Naive thymus-derived CD8-positive, alpha-beta T cell (primary cell): ENCODE data around the gene CYP2A6. TPM values are rescaled to one million over a fixed set of nuclear protein-coding genes. Genes with fewer than 3 reads are reported as not detected.
"Not testable (repeated sequence)": the region's sequence is repeated elsewhere in the genome, so short reads cannot be mapped to it uniquely, and the experiment has no call there.

Experiments
- ATAC-seq, 2 donors: fragments of 150-1000 bp; cut with Tn5 transposase in 1 of 2; sonication (Bioruptor Pico), chemical (Tn5 transposase) in 1 of 2; 1 replicate in 1 of 2; 2 replicates in 1 of 2; pipeline ENCODE4 v1.10.0; 2021; ENCODE audit warnings: mild to moderate bottlenecking in 2 of 2, moderate library complexity in 2 of 2
- POLR2A ChIA-PET: fragments of 350-600 bp; sonication (Branson Sonifier 250); formaldehyde crosslinking; loops from one replicate; lab custom pipeline; 2021; ENCODE audit warnings: antibody characterized with exemption; lab: Charles Lee
- DNase-seq, 10 donors: peaks; one replicate each; pipeline versions ENCODE4 v3.0.0 to v3.0.0-alpha.2; 2020 to 2022
- H3K27ac Mint-ChIP-seq, 10 donors: one replicate each; pipeline ENCODE4 v1.8.0; 2020 to 2022; ENCODE audit warnings: mild to moderate bottlenecking in 10 of 10, mixed read lengths in 10 of 10, moderate library complexity in 4 of 10, inconsistent platforms in 1 of 10
- H3K27me3 Mint-ChIP-seq, 5 donors: one replicate each; pipeline ENCODE4 v1.8.0; 2021 to 2022; ENCODE audit warnings: mixed read lengths in 5 of 5
- H3K36me3 Mint-ChIP-seq, 3 donors: one replicate each; pipeline ENCODE4 v1.8.0; 2020 to 2022; ENCODE audit warnings: mixed read lengths in 3 of 3, mild to moderate bottlenecking in 2 of 3, inconsistent platforms in 1 of 3
- H3K4me1 Mint-ChIP-seq, 4 donors: one replicate each; pipeline ENCODE4 v1.8.0; 2021 to 2022; ENCODE audit warnings: mixed read lengths in 4 of 4
- H3K4me3 Mint-ChIP-seq, 10 donors: one replicate each; pipeline ENCODE4 v1.8.0; 2020 to 2022; ENCODE audit warnings: mild to moderate bottlenecking in 10 of 10, mixed read lengths in 10 of 10, moderate library complexity in 6 of 10, inconsistent platforms in 1 of 10
- H3K9me3 Mint-ChIP-seq, 9 donors: one replicate each; pipeline ENCODE4 v1.8.0; 2020 to 2022; ENCODE audit warnings: mixed read lengths in 9 of 9, mild to moderate bottlenecking in 3 of 9, inconsistent platforms in 1 of 9, moderate library complexity in 1 of 9
- polyA plus RNA-seq, 3 donors: library from polyadenylated mRNA; unstranded; fragments of 300-500 nt; fragmentation: Illumina TruSeq; gene quantifications; one replicate each; pipeline ENCODE4 v1.2.3, GENCODE V29; 2021
- total RNA-seq, 8 experiments: library from RNA in 2 of 8; stranded (reverse) in 2 of 8; gene quantifications; one replicate each; pipeline ENCODE4 v1.2.3 and lab custom pipeline; 2021 to 2026

CYP2A6 gene
- total and polyA plus RNA-seq, 5 experiments from 2014 or later: not detected

GRCh38 chr19:40873873-40874272 lies 23.6 kb upstream of the CYP2A6 start:
- not testable (repeated sequence) for H3K9me3 Mint-ChIP-seq, DNase-seq, ATAC-seq, H3K4me3 Mint-ChIP-seq, H3K36me3 Mint-ChIP-seq
- Mint-ChIP-seq H3K27me3 (peaks cover 6 to 28% (median 13%) of the 10 kb centered on the region in 5 donors), H3K27ac (peak overlapping the region in 1 of 10 donors; percentile 15), H3K4me1 (peaks cover 11 to 20% (median 15%) of the 10 kb centered on the region in 4 donors)
- POLR2A ChIA-PET: interaction anchor here (0.6 kb wide), 1 partner anchor 14 kb away, joined by 5 read pairs; no protein-coding TSS in a partner anchor

GRCh38 chr19:40872209-40872608 lies 22.0 kb upstream of the CYP2A6 start:
- no peak for ATAC-seq
- H3K9me3 Mint-ChIP-seq: peaks cover 0 to 4% (median 0%) of the 10 kb centered on the region in 9 donors

GRCh38 chr19:40867701-40868100 lies 17.5 kb upstream of the CYP2A6 start:
- H3K27ac Mint-ChIP-seq: peak overlapping the region in 1 of 10 donors; percentile 57
- no peak for DNase-seq
- ATAC-seq: no peak
- H3K9me3 Mint-ChIP-seq: peaks cover 0 to 4% (median 0%) of the 10 kb centered on the region in 9 donors
- POLR2A ChIA-PET: interaction anchor here (0.8 kb wide), 1 partner anchor 19 kb away, joined by 3 read pairs; no protein-coding TSS in a partner anchor
- no peak overlapping the region for H3K4me3 Mint-ChIP-seq
- peaks cover 0 to 21% (median 0%) of the 10 kb centered on the region in 5 donors for H3K27me3 Mint-ChIP-seq
- peaks cover 0 to 2% (median 0%) of the 10 kb centered on the region in 3 donors for H3K36me3 Mint-ChIP-seq
- no peaks in the 10 kb centered on the region for H3K4me1 Mint-ChIP-seq

More at GRCh38 chr19:40872209-40872608, 22.0 kb upstream of the CYP2A6 start:
- POLR2A ChIA-PET: no interaction called here
- peaks cover 0 to 2% (median 0%) of the 10 kb centered on the region in 3 donors for H3K36me3 Mint-ChIP-seq
- peaks cover 1 to 25% (median 7%) of the 10 kb centered on the region in 5 donors for H3K27me3 Mint-ChIP-seq
- H3K27ac Mint-ChIP-seq: no peak overlapping the region
- H3K4me3 Mint-ChIP-seq: no peak overlapping the region
- peaks cover 10 to 20% (median 15%) of the 10 kb centered on the region in 4 donors for H3K4me1 Mint-ChIP-seq
- no peak for DNase-seq

GRCh38 chr19:40864739-40865496 lies 14.7 kb upstream of the CYP2A6 start:
- DNase-seq, H3K9me3 Mint-ChIP-seq, H3K36me3 Mint-ChIP-seq, POLR2A ChIA-PET, H3K4me1 Mint-ChIP-seq, ATAC-seq, H3K4me3 Mint-ChIP-seq: not testable (repeated sequence)
- Mint-ChIP-seq H3K27ac (peak overlapping the region in 1 of 10 donors; percentile 29), H3K27me3 (peaks cover 0 to 14% (median 4%) of the 10 kb centered on the region in 5 donors)

GRCh38 chr19:40862785-40863184 lies 12.5 kb upstream of the CYP2A6 start:
- Mint-ChIP-seq H3K4me3 (no peak overlapping the region), H3K27ac (no peak overlapping the region), H3K36me3 (no peaks in the 10 kb centered on the region), H3K9me3 (no peaks in the 10 kb centered on the region), H3K4me1 (no peaks in the 10 kb centered on the region), H3K27me3 (peaks cover 0 to 13% (median 4%) of the 10 kb centered on the region in 5 donors)
- POLR2A ChIA-PET: no interaction called here
- DNase-seq (no peak), ATAC-seq (no peak)

- POLR2A ChIA-PET: no interaction called here
- H3K36me3 Mint-ChIP-seq: no peaks in the 10 kb centered on the region
- H3K27me3 Mint-ChIP-seq: peaks cover 0 to 11% (median 4%) of the 10 kb centered on the region in 5 donors
- no peak for DNase-seq
- H3K27ac Mint-ChIP-seq: no peak overlapping the region
- H3K9me3 Mint-ChIP-seq: no peaks in the 10 kb centered on the region
- no peak for ATAC-seq
- no peaks in the 10 kb centered on the region for H3K4me1 Mint-ChIP-seq
- no peak overlapping the region for H3K4me3 Mint-ChIP-seq
These were observed 12.1 kb upstream of the CYP2A6 start for GRCh38 chr19:40862333-40862732.

GRCh38 chr19:40858109-40858508 lies 7.9 kb upstream of the CYP2A6 start:
- Mint-ChIP-seq H3K27me3 (peaks cover 0 to 6% (median 4%) of the 10 kb centered on the region in 5 donors), H3K36me3 (no peaks in the 10 kb centered on the region), H3K4me3 (no peak overlapping the region), H3K9me3 (no peaks in the 10 kb centered on the region), H3K4me1 (no peaks in the 10 kb centered on the region), H3K27ac (peak overlapping the region in 1 of 10 donors; percentile 60)
- DNase-seq (no peak), ATAC-seq (no peak)
- POLR2A ChIA-PET: no interaction called here

GRCh38 chr19:40852467-40853152 lies 2.4 kb upstream of the CYP2A6 start:
- peaks cover 12 to 20% (median 12%) of the 10 kb centered on the region in 4 donors for H3K4me1 Mint-ChIP-seq
- POLR2A ChIA-PET, H3K4me3 Mint-ChIP-seq, DNase-seq, H3K9me3 Mint-ChIP-seq, H3K27ac Mint-ChIP-seq, H3K36me3 Mint-ChIP-seq, ATAC-seq: not testable (repeated sequence)
- peaks cover 4 to 28% (median 19%) of the 10 kb centered on the region in 5 donors for H3K27me3 Mint-ChIP-seq

- H3K9me3 Mint-ChIP-seq, H3K36me3 Mint-ChIP-seq, POLR2A ChIA-PET, ATAC-seq, DNase-seq: not testable (repeated sequence)
- Mint-ChIP-seq H3K27me3 (peaks cover 4 to 32% (median 26%) of the 10 kb centered on the region in 5 donors), H3K4me3 (peak overlapping the region in 1 of 10 donors; percentile 57), H3K27ac (peak overlapping the region in 7 of 10 donors; percentile 1 to 97 (median 52)), H3K4me1 (peaks cover 27 to 51% (median 34%) of the 10 kb centered on the region in 4 donors)
These were observed 3.5 kb downstream of the CYP2A6 start for GRCh38 chr19:40846722-40847121.

- Mint-ChIP-seq H3K4me3 (peak overlapping the region; percentile 50 to 84 (median 75)), H3K27ac (peak overlapping the region; percentile 76 to 99 (median 94)), H3K4me1 (peaks cover 19 to 42% (median 28%) of the 10 kb centered on the region in 4 donors), H3K27me3 (peaks cover 0 to 17% (median 13%) of the 10 kb centered on the region in 5 donors)
- DNase-seq (peak; percentile 46 to 93 (median 88)), ATAC-seq (peak; percentile 92 to 95)
- POLR2A ChIA-PET: interaction anchor here (0.9 to 1.4 kb wide), 3 partner anchors 10 to 128 kb away, joined by 4 to 5 read pairs (median 4); no protein-coding TSS in a partner anchor
- not testable (repeated sequence) for H3K9me3 Mint-ChIP-seq, H3K36me3 Mint-ChIP-seq
These were observed 6.6 kb downstream of the CYP2A6 start for GRCh38 chr19:40843653-40844052.

GRCh38 chr19:40842997-40843652 lies 7.1 kb downstream of the CYP2A6 start:
- POLR2A ChIA-PET: interaction anchor here (0.5 to 1.4 kb wide), 4 partner anchors 32 to 154 kb away, joined by 3 to 5 read pairs (median 4); no protein-coding TSS in a partner anchor
- Mint-ChIP-seq H3K4me3 (peak overlapping the region; percentile 46 to 84 (median 75)), H3K27ac (peak overlapping the region; percentile 76 to 99 (median 92)), H3K27me3 (peaks cover 0 to 12% (median 11%) of the 10 kb centered on the region in 5 donors), H3K4me1 (peaks cover 16 to 37% (median 26%) of the 10 kb centered on the region in 4 donors)
- H3K9me3 Mint-ChIP-seq, H3K36me3 Mint-ChIP-seq: not testable (repeated sequence)
- peak; percentile 19 for ATAC-seq
- DNase-seq: peak in 1 of 10 donors; percentile 29

- H3K4me3 Mint-ChIP-seq, H3K27me3 Mint-ChIP-seq, ATAC-seq, H3K36me3 Mint-ChIP-seq, POLR2A ChIA-PET, DNase-seq, H3K9me3 Mint-ChIP-seq: not testable (repeated sequence)
- H3K4me1 Mint-ChIP-seq: peaks cover 12 to 26% (median 20%) of the 10 kb centered on the region in 4 donors
- H3K27ac Mint-ChIP-seq: peak overlapping the region in 6 of 10 donors; percentile 20 to 86 (median 74)
These were observed 8.2 kb downstream of the CYP2A6 start for GRCh38 chr19:40842012-40842411.
